ENCODE data around the gene ENPP6. TPM values are rescaled to one million over a fixed set of nuclear protein-coding genes. Genes with fewer than 3 reads are reported as not detected.
A peak's percentile ranks its signal among the peaks of the same experiment; 100 is the strongest.

Gene ENPP6
- polyA plus RNA-seq, 1 donor, result 3.2 TPM

DNA sequence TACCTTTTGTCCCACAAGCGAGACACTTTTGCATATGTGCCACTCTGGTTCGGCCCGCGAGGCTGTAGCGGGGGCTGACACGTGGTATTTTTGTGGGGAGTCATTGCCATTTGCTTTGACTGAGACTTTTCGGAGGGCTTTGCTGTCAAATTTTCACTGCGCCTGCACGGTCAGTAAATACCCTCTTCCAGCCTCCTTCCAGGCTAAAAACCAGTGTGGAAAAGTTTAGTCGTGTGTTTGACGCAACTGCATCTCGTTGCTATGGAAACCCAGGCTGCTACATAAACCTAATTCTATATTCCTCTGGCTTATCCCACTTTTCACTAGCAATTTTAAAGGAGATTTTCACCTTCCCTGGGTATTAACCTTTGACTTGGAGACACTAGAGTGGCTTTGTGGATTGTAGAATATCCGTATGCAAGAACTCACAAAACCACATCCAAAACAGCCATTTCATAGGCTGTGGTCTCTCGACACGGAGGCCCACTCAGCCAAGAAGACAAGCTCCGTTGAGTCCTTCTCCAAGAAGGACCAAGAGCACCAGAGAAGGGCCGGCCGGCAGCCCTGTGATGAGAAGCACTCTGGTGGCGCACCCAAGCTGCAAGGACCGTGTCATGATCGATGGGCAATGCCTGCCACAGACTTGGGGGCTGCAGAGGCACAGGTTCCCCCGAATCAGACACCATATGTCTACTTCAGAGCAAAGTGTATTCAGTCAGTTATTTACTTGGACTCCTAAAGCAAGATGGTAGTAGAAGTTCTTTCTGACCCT is 38.4 kb upstream of the ENPP6 start:
- Histone ChIP-seq H3K4me1 (ENCODE audit: control insufficient read depth, insufficient read depth, low read length) (no peaks in the 10 kb centered on the region), H3K4me3 (ENCODE audit: low read length) (no peak overlapping the region), H3K36me3 (ENCODE audit: control insufficient read depth, insufficient read depth, low read length) (no peaks in the 10 kb centered on the region), H3K27ac (ENCODE audit: low read length) (no peak overlapping the region), H3K9me3 (ENCODE audit: control insufficient read depth, low read depth, low read length) (peaks cover 8% of the 10 kb centered on the region), H3K27me3 (ENCODE audit: control insufficient read depth, insufficient read depth, low read length) (no peaks in the 10 kb centered on the region)
- no CpG with 5 or more reads among the region's 22 CpGs for WGBS (ENCODE audit: insufficient coverage, low lambda C conversion rate)
- DNase-seq, result no peak

DNA sequence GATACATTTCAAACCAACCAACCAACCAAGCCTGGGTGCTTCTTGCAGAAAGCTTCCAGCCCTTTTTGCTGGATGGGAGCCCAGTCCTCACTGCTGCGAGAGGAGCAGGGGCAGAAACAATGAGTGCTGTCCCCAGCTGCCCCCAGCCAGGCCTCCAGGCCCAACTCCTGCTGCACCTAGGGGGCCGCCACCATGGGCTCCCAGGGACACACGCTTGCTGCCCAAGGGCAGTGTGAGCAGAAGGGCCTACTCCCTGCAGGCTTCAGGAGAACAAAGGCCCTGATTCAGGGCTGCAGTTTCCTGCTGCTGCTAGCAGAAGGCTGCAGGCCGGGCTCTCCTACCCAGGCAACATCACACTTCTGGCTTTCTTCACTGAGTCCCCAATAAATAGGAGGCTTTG is 37.7 kb upstream of the ENPP6 start:
- Histone ChIP-seq H3K9me3 (ENCODE audit: control insufficient read depth, low read depth, low read length) (peaks cover 8% of the 10 kb centered on the region), H3K27me3 (ENCODE audit: control insufficient read depth, insufficient read depth, low read length) (no peaks in the 10 kb centered on the region), H3K27ac (ENCODE audit: low read length) (no peak overlapping the region), H3K36me3 (ENCODE audit: control insufficient read depth, insufficient read depth, low read length) (no peaks in the 10 kb centered on the region), H3K4me3 (ENCODE audit: low read length) (no peak overlapping the region), H3K4me1 (ENCODE audit: control insufficient read depth, insufficient read depth, low read length) (no peaks in the 10 kb centered on the region)
- DNase-seq, result no peak
- no CpG with 5 or more reads among the region's 4 CpGs for WGBS (ENCODE audit: insufficient coverage, low lambda C conversion rate)

DNA sequence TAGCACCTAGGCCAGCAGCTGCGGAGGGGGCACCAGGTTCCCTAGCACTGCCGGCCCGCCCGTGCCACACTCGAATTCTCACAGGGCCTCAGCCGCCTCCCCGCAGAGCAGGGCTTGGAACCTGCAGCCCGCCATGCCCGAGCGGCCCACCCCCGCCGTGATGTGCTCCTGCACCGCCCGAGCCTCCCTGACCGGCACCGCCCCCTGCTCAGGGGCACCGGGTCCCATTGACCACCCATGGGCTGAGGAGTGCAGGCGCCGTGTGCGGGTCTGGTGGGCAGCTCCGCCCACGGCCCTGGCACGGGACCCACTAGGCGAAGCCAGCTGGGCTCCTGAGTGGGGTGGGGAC is 35.4 kb upstream of the ENPP6 start:
- H3K27ac ChIP-seq (ENCODE audit: low read length), result no peak overlapping the region
- WGBS (ENCODE audit: insufficient coverage, low lambda C conversion rate), result no CpG with 5 or more reads among the region's 24 CpGs

DNA sequence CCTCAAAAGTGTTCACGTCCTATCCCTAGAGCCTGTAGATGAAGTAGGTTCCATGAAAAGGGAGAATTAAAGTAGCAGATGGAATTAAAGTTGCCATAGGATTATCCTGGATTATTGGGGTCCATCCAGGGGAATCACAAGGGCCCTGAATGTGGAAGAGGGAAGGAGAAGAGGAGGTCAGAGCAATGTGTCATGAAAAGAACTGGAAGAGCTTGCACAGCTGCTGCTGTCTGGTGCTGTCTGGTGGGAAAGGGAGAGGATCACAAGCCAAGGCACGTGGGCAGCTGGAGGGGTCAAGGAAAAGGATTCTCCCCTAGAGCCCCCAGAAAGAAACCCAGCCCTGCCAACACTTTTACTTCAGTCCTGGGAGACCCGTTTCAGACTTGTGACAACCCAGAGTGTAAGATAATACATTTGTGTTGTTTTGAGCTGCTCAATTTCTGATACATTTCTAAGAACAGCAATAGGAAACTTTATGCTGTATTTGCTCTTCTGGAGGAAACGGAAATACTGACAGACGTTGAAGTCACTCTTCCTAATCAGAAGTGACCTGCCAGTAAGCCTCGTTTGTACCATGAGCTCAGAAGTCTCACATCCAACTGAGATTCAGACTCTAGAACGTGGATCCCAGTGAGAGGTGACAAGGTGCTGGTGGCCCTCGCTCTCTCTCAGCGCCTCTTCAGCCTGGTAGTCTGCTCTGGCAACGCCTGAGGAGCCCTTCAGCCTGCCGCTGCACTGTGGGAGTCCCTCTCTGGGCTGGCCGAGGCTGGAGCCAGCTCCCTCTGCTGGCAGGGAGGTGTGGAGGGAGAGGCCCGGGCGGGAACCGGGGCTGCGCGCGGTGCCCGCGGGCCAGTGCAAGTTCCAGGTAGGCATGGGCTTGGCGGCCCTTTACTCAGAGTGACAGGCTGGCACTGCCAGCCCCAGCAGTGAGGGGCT is 34.7 kb upstream of the ENPP6 start:
- no peak for DNase-seq
- no CpG with 5 or more reads among the region's 21 CpGs for WGBS (ENCODE audit: insufficient coverage, low lambda C conversion rate)

More for the DNA sequence above, 35.4 kb upstream of the ENPP6 start:
- Histone ChIP-seq H3K4me3 (ENCODE audit: low read length) (no peak overlapping the region), H3K4me1 (ENCODE audit: control insufficient read depth, insufficient read depth, low read length) (no peaks in the 10 kb centered on the region), H3K36me3 (ENCODE audit: control insufficient read depth, insufficient read depth, low read length) (no peaks in the 10 kb centered on the region), H3K9me3 (ENCODE audit: control insufficient read depth, low read depth, low read length) (peaks cover 8% of the 10 kb centered on the region), H3K27me3 (ENCODE audit: control insufficient read depth, insufficient read depth, low read length) (no peaks in the 10 kb centered on the region)
- DNase-seq, result no peak

DNA sequence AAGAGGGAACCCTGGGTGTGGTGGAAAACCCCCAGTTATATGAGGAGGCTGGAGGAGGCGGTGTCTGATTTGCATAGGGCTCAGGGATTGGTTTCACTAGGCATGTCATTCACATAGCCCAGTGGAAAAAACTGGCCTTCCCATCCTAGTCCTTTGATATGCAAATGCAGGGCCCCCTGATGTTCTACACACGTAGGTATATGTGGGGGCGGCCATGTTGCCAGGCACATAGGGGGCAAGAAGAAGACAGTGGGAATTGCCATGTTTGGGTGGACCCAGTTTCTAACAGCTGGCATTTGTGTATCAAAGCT is 34.0 kb upstream of the ENPP6 start:
- Histone ChIP-seq H3K4me1 (ENCODE audit: control insufficient read depth, insufficient read depth, low read length) (no peaks in the 10 kb centered on the region), H3K4me3 (ENCODE audit: low read length) (no peak overlapping the region), H3K27ac (ENCODE audit: low read length) (no peak overlapping the region), H3K9me3 (ENCODE audit: control insufficient read depth, low read depth, low read length) (peaks cover 8% of the 10 kb centered on the region), H3K36me3 (ENCODE audit: control insufficient read depth, insufficient read depth, low read length) (no peaks in the 10 kb centered on the region), H3K27me3 (ENCODE audit: control insufficient read depth, insufficient read depth, low read length) (no peaks in the 10 kb centered on the region)
- no peak for DNase-seq
- no CpG with 5 or more reads among the region's 3 CpGs for WGBS (ENCODE audit: insufficient coverage, low lambda C conversion rate)

More for the DNA sequence above, 34.7 kb upstream of the ENPP6 start:
- Histone ChIP-seq H3K27me3 (ENCODE audit: control insufficient read depth, insufficient read depth, low read length) (no peaks in the 10 kb centered on the region), H3K4me3 (ENCODE audit: low read length) (no peak overlapping the region), H3K4me1 (ENCODE audit: control insufficient read depth, insufficient read depth, low read length) (no peaks in the 10 kb centered on the region), H3K36me3 (ENCODE audit: control insufficient read depth, insufficient read depth, low read length) (no peaks in the 10 kb centered on the region), H3K9me3 (ENCODE audit: control insufficient read depth, low read depth, low read length) (peaks cover 8% of the 10 kb centered on the region), H3K27ac (ENCODE audit: low read length) (no peak overlapping the region)

DNA sequence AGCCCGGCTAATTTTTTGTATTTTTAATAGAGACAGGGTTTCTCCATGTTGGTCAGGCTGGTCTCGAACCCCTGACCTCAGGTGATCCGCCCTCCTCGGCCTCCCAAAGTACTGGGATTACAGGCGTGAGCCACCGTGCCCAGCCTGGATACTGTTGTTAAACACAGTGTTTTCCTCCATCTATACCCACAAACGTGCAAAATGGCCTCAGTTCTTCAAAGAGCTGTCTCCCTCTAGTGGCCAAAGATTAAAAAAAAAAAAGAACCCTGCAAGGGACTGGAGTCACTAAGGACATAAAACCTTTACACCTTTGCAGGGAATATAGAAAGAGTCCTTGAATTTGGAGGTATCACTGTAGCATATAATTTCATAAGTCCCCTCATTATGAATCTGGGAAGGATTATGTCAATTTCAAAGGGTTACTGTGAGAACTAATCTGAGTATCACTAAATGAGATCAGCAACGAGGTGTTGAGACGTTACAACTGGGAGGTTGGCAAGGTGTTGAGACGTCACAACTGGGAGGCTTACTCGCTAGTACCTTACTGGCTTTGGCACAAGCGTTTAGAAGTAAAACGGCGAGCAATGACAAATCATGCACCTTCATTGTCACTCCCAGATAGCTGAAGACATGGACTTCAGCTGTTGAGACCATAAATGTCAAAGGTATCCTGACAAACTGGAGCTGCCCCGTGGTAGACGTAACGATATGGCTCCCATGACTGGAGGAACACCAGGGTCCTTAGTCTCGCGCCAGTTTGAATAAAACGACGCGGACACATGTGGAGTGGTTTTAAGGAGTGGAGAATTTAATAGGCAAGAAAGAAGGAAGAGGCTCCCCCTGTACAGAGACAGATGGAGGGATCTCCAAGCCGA is 33.4 kb upstream of the ENPP6 start:
- Histone ChIP-seq H3K36me3 (ENCODE audit: control insufficient read depth, insufficient read depth, low read length) (no peaks in the 10 kb centered on the region), H3K4me3 (ENCODE audit: low read length) (no peak overlapping the region), H3K27ac (ENCODE audit: low read length) (no peak overlapping the region), H3K27me3 (ENCODE audit: control insufficient read depth, insufficient read depth, low read length) (no peaks in the 10 kb centered on the region), H3K4me1 (ENCODE audit: control insufficient read depth, insufficient read depth, low read length) (no peaks in the 10 kb centered on the region), H3K9me3 (ENCODE audit: control insufficient read depth, low read depth, low read length) (peaks cover 8% of the 10 kb centered on the region)
- DNase-seq, result peak in 1 of 2 donors; percentile 47
- WGBS (ENCODE audit: insufficient coverage, low lambda C conversion rate), result 97% methylated on average over 5 of the region's 23 CpGs

DNA sequence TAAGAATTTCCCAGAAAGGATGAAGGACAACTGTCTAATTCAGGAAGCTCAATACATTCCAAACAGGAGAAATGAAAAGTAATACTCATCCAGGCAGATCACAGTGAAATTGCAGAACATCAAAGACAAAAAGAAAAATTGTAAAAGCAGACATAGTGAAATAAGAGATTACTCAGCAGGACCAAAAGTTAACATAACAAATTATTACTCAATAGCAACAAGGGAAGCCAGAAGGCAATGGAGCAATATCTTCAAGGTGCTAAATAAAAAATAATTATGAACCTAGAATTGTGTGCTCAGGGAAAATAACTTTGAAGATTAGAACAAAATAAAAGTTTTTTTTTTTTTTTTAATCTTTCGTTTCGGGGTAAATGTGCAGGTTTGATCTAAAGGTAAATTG is 30.5 kb upstream of the ENPP6 start:
- no peaks in the 10 kb centered on the region for H3K36me3 ChIP-seq (ENCODE audit: control insufficient read depth, insufficient read depth, low read length)
- H3K9me3 ChIP-seq (ENCODE audit: control insufficient read depth, low read depth, low read length), result peaks cover 8% of the 10 kb centered on the region
- no peaks in the 10 kb centered on the region for H3K27me3 ChIP-seq (ENCODE audit: control insufficient read depth, insufficient read depth, low read length)
- H3K27ac ChIP-seq (ENCODE audit: low read length), result no peak overlapping the region
- no peak for DNase-seq
- no peaks in the 10 kb centered on the region for H3K4me1 ChIP-seq (ENCODE audit: control insufficient read depth, insufficient read depth, low read length)
- 100% methylated on average over 1 of the region's 2 CpGs for WGBS (ENCODE audit: insufficient coverage, low lambda C conversion rate)
- H3K4me3 ChIP-seq (ENCODE audit: low read length), result no peak overlapping the region

DNA sequence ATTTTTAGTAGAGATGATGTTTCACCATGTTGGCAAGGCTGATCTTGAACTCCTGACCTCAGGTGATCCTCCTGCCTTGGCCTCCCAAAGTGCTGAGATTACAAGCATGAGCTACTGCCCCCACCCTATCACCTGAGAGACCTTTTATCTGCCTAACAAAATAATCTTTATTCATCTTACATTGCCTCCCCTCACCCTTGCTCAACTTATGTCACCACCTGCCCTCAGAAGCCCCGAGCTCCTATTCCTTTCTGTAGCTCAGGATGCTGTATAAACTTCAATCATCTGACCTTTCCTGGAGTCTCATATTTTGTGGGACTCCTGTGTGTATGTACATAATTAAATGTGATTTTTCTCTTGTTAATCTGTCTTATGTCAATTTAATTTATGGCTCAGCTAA is 29.7 kb upstream of the ENPP6 start:
- Histone ChIP-seq H3K4me1 (ENCODE audit: control insufficient read depth, insufficient read depth, low read length) (no peaks in the 10 kb centered on the region), H3K9me3 (ENCODE audit: control insufficient read depth, low read depth, low read length) (no peaks in the 10 kb centered on the region), H3K27ac (ENCODE audit: low read length) (no peak overlapping the region), H3K27me3 (ENCODE audit: control insufficient read depth, insufficient read depth, low read length) (no peaks in the 10 kb centered on the region), H3K36me3 (ENCODE audit: control insufficient read depth, insufficient read depth, low read length) (no peaks in the 10 kb centered on the region), H3K4me3 (ENCODE audit: low read length) (no peak overlapping the region)
- no peak for DNase-seq
- 100% methylated on average over 1 of the region's 1 CpG for WGBS (ENCODE audit: insufficient coverage, low lambda C conversion rate)

DNA sequence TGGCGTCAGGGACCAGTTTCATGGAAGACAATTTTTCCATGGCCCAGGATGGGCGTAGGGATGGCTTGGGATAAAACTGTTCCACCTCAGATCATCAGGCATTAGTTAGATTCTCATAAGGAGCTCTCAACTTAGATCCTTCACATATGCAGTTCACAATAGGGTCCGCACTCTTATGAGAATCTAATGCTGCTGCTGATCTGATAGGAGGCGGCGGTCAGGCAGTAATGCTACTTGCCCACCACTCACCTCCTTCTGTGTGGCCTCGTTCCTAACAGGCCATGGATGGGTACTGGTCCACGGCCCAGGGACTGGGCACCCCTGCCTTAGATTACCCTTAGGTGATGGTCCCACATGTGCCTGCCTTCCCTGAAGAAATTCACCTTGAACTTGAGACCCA is 28.8 kb upstream of the ENPP6 start:
- Histone ChIP-seq H3K4me1 (ENCODE audit: control insufficient read depth, insufficient read depth, low read length) (no peaks in the 10 kb centered on the region), H3K27me3 (ENCODE audit: control insufficient read depth, insufficient read depth, low read length) (no peaks in the 10 kb centered on the region), H3K36me3 (ENCODE audit: control insufficient read depth, insufficient read depth, low read length) (no peaks in the 10 kb centered on the region), H3K27ac (ENCODE audit: low read length) (no peak overlapping the region), H3K4me3 (ENCODE audit: low read length) (no peak overlapping the region), H3K9me3 (ENCODE audit: control insufficient read depth, low read depth, low read length) (no peaks in the 10 kb centered on the region)
- WGBS (ENCODE audit: insufficient coverage, low lambda C conversion rate), result no CpG with 5 or more reads among the region's 7 CpGs
- DNase-seq, result no peak

DNA sequence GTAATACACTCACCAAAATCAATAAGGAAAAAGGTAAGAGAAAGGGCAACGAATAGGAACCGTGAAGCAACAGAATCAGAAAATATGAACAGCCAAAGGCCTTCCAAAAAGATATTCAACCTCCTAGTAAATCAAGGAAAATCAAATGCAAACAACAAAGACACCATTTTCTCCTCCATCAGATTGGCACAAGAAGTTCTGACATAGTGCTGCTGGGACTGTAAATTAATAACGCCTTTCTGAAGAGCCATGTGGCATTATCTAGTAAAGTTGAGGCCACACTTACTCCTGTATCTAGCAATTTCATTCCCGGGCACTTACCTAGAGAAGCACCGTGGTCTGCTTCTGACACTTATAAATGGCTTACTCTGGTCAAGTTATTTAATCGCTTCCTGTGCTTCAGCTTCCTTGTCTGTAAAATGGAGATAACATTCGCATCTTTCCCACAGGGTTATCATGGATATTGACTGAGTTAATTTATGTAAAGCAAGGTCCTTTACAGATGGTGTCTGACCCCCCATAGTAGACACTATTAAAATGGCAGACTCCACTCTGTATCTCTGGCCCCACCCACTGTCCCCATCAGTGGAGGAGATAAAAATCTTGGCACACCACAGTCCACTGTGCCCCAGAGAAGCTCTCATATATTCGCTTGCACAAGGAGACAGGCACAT is 20.5 kb upstream of the ENPP6 start:
- WGBS (ENCODE audit: insufficient coverage, low lambda C conversion rate), result 83% methylated on average over 3 of the region's 8 CpGs
- Histone ChIP-seq H3K27me3 (ENCODE audit: control insufficient read depth, insufficient read depth, low read length) (no peaks in the 10 kb centered on the region), H3K36me3 (ENCODE audit: control insufficient read depth, insufficient read depth, low read length) (no peaks in the 10 kb centered on the region), H3K4me3 (ENCODE audit: low read length) (no peak overlapping the region), H3K27ac (ENCODE audit: low read length) (no peak overlapping the region), H3K9me3 (ENCODE audit: control insufficient read depth, low read depth, low read length) (no peaks in the 10 kb centered on the region), H3K4me1 (ENCODE audit: control insufficient read depth, insufficient read depth, low read length) (peaks cover under 1% of the 10 kb centered on the region)
- no peak for DNase-seq

Data from large intestine (tissue), 3 donors.